Peyer's patch (tissue), 4 donors: ENCODE data around the gene NOS1AP. TPM values are rescaled to one million over a fixed set of nuclear protein-coding genes. Genes with fewer than 3 reads are reported as not detected.
A peak's percentile ranks its signal among the peaks of the same experiment; 100 is the strongest.
"Not testable (repeated sequence)": the region's sequence is repeated elsewhere in the genome, so short reads cannot be mapped to it uniquely, and the experiment has no call there.

ENCODE experiments used
- DNase-seq, 3 donors: peaks; one replicate each; pipeline ENCODE4 v3.0.0-alpha.2; 2017 to 2019
- H3K27ac ChIP-seq, 4 donors: fragments of 200-600 bp; sonication (generic); one replicate each; pipeline ENCODE4 v1.5.1; 2016 to 2019
- H3K27me3 ChIP-seq, 2 donors: fragments of 200-600 bp; sonication (generic); one replicate each; pipeline ENCODE4 v1.5.1; 2019
- H3K36me3 ChIP-seq, 3 donors: fragments of 200-600 bp; sonication (generic); one replicate each; pipeline ENCODE4 v1.5.1; 2016 to 2019
- H3K4me1 ChIP-seq, 4 donors: fragments of 200-600 bp; sonication (generic); one replicate each; pipeline ENCODE4 v1.5.1; 2016 to 2019
- H3K4me3 ChIP-seq, 4 donors: fragments of 200-600 bp; sonication (generic); 1 replicate in 3 of 4; 2 replicates in 1 of 4; pipeline ENCODE4 v1.5.1; 2016 to 2019; ENCODE audit warnings: mild to moderate bottlenecking in 1 of 4
- H3K9me3 ChIP-seq, 4 donors: fragments of 200-600 bp; sonication (generic); one replicate each; pipeline ENCODE4 v1.5.1; 2016 to 2019; ENCODE audit warnings: mild to moderate bottlenecking in 1 of 4
- CTCF ChIP-seq, 6 experiments: fragments of 450-650 bp in 4 of 6; fragments of 200-600 bp in 2 of 6; sonication (generic) in 1 of 6; IDR thresholded peaks; one replicate each; pipeline ENCODE4 v1.5.1; 2017 to 2019; ENCODE audit warnings: antibody characterized with exemption in 6 of 6, mild to moderate bottlenecking in 3 of 6, moderate library complexity in 1 of 6
- POLR2A ChIP-seq, 2 donors: fragments of 450-650 bp; IDR thresholded peaks; one replicate each; pipeline ENCODE4 v1.5.1; 2017; ENCODE audit warnings: antibody characterized with exemption in 2 of 2, mild to moderate bottlenecking in 2 of 2, moderate library complexity in 2 of 2
- total RNA-seq, 4 donors: library from RNA; depleted of rRNA; stranded (reverse); fragments of >200 nt; gene quantifications; one replicate each; pipeline ENCODE4 v1.1.0, GENCODE V29; 2016

Gene NOS1AP
- total RNA-seq, 4 donors from 2014 or later, result 6.3 to 18.5 (median 11.9) TPM

- H3K4me3 ChIP-seq, result peak overlapping the region in 1 of 4 donors; percentile 13
- no peaks in the 10 kb centered on the region for H3K9me3 ChIP-seq
- H3K27me3 ChIP-seq, result no peaks in the 10 kb centered on the region
- DNase-seq, result peak in 1 of 3 donors; percentile 55
- TF ChIP-seq CTCF (IDR thresholded peaks at IDR 0.05) (no peak), POLR2A (IDR thresholded peaks at IDR 0.05) (no peak)
- H3K27ac ChIP-seq, result peak overlapping the region in 2 of 4 donors; percentile 45 to 67
- peaks cover 0 to 19% (median 1%) of the 10 kb centered on the region in 4 donors for H3K4me1 ChIP-seq
- no peaks in the 10 kb centered on the region for H3K36me3 ChIP-seq
Observed at GRCh38 chr1:162197041-162197531, 127.6 kb downstream of the NOS1AP start.

GRCh38 chr1:162197615-162198421, 128.3 kb downstream of the NOS1AP start:
- Histone ChIP-seq H3K4me3 (no peak overlapping the region), H3K4me1 (peaks cover 0 to 19% (median 1%) of the 10 kb centered on the region in 4 donors), H3K27ac (peak overlapping the region in 2 of 4 donors; percentile 45 to 67), H3K27me3 (no peaks in the 10 kb centered on the region), H3K9me3 (no peaks in the 10 kb centered on the region), H3K36me3 (no peaks in the 10 kb centered on the region)
- TF ChIP-seq POLR2A (IDR thresholded peaks at IDR 0.05), result no peak
- peak in 2 of 6 experiments; percentile 11 to 20 for TF ChIP-seq CTCF (IDR thresholded peaks at IDR 0.05)
- DNase-seq, result no peak

- TF ChIP-seq POLR2A (IDR thresholded peaks at IDR 0.05) (no peak), CTCF (IDR thresholded peaks at IDR 0.05) (no peak)
- Histone ChIP-seq H3K4me3 (no peak overlapping the region), H3K27me3 (no peaks in the 10 kb centered on the region), H3K4me1 (peaks cover 0 to 15% (median 1%) of the 10 kb centered on the region in 4 donors), H3K36me3 (no peaks in the 10 kb centered on the region), H3K27ac (no peak overlapping the region), H3K9me3 (no peaks in the 10 kb centered on the region)
- no peak for DNase-seq
Observed at GRCh38 chr1:162200096-162200847, 130.8 kb downstream of the NOS1AP start.

GRCh38 chr1:162201062-162201461, 131.6 kb downstream of the NOS1AP start:
- H3K27me3 ChIP-seq, H3K4me3 ChIP-seq, H3K36me3 ChIP-seq, H3K27ac ChIP-seq, DNase-seq, H3K9me3 ChIP-seq: not testable (repeated sequence)
- H3K4me1 ChIP-seq, result peaks cover 0 to 15% (median 1%) of the 10 kb centered on the region in 4 donors

GRCh38 chr1:162204129-162204822, 134.8 kb downstream of the NOS1AP start:
- Histone ChIP-seq H3K27ac (no peak overlapping the region), H3K4me3 (no peak overlapping the region), H3K27me3 (no peaks in the 10 kb centered on the region), H3K36me3 (no peaks in the 10 kb centered on the region), H3K4me1 (peaks cover 0 to 7% (median 0%) of the 10 kb centered on the region in 4 donors), H3K9me3 (no peaks in the 10 kb centered on the region)
- no peak for TF ChIP-seq POLR2A (IDR thresholded peaks at IDR 0.05)
- no peak for TF ChIP-seq CTCF (IDR thresholded peaks at IDR 0.05)
- DNase-seq, result no peak
